Choroid plexus epithelial cell (primary cell): ENCODE results near the gene CRYM.
"Not testable (repeated sequence)": the region's sequence is repeated elsewhere in the genome, so short reads cannot be mapped to it uniquely, and the experiment has no call there.

Experiments used
- DNase-seq: peaks from one replicate; pipeline ENCODE4 v3.0.0-alpha.2; 2010; ENCODE audit warnings: low read depth
- H3K4me3 ChIP-seq: 2 replicates; pipeline ENCODE4 v1.5.1; 2011; ENCODE audit warnings: low read depth, mild to moderate bottlenecking, control low read depth, low read length, moderate library complexity
- CTCF ChIP-seq: conservative IDR thresholded peaks from 2 replicates; pipeline ENCODE4 v1.5.1; 2011; ENCODE audit warnings: low read depth, mild to moderate bottlenecking, control low read depth, inconsistent platforms, low read length, moderate library complexity

CRYM gene

DNA sequence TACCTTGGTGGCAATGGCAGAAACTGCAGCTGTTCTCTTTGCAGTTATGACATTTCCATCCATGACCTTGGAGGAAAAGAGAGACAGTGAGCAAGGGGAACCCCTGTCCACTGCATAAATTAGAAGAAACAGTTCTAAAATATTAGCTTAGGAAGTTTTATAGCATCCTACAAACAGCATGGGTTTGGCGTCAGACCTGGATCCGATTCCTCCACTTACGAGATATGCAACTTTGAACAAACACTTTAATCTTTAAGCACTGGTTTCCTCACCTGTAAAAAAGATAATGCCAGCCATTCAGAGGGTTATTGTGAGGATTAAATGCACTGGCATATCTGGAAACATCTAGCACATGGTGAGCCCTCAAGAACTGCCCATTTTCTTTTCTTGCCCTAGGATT lies 2.6 kb downstream of the CRYM start:
- no peak for DNase-seq
- no peak overlapping the region for H3K4me3 ChIP-seq
- no peak for TF ChIP-seq CTCF

DNA sequence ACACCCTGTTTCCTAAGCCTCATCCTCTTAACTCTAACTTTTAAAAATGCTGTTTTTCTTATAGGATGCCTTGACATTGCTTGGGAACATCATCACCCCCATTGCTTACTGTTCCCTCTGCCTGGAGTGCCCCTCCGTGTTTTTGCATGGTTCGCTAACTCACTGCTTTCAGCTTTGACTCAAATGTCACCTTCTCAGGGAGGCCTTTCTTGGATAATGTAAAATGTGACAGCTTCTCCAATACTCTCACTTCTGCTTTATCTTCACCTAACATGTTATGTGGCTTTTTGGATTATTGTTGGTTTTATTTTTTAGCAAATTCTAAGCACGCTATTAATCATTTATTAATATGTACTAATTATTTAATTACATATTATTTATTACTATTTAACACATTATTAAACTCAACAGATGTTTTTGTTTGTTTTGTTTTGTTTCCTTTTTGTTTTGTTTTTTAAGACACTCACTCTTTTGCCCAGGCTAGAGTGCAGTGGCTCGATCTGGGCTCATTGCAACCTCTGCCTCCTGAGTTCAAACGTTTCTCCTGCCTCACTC lies 3.8 kb downstream of the CRYM start:
- no peak for DNase-seq
- no peak overlapping the region for H3K4me3 ChIP-seq
- TF ChIP-seq CTCF = no peak

GRCh38 chr16:21272763-21273162 lies 5.3 kb downstream of the CRYM start:
- H3K4me3 ChIP-seq = not testable (repeated sequence)

GRCh38 chr16:21272253-21272652 lies 5.8 kb downstream of the CRYM start:
- no peak for DNase-seq
- no peak for TF ChIP-seq CTCF
- no peak overlapping the region for H3K4me3 ChIP-seq

More at GRCh38 chr16:21272763-21273162, 5.3 kb downstream of the CRYM start:
- DNase-seq = not testable (repeated sequence)

DNA sequence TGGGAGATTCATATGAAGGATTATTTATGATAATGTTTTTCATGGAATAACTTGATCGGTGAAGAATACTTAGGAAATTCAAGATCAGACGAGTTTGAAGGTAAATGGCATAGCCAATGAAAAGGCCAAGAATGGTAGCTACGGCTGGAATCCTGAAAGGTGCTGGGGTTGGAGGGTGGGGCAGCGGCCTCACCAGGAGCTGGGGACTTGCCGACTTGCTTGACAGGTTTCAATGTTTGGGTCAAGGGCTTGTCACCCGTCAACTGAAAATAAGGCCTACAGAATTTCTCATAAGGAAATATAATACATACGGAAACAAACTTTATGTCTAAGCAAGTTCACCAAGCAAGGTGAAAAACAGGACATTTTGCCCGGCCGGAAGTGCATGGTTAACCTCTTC lies 9.9 kb downstream of the CRYM start:
- no peak for DNase-seq
- no peak overlapping the region for H3K4me3 ChIP-seq

DNA sequence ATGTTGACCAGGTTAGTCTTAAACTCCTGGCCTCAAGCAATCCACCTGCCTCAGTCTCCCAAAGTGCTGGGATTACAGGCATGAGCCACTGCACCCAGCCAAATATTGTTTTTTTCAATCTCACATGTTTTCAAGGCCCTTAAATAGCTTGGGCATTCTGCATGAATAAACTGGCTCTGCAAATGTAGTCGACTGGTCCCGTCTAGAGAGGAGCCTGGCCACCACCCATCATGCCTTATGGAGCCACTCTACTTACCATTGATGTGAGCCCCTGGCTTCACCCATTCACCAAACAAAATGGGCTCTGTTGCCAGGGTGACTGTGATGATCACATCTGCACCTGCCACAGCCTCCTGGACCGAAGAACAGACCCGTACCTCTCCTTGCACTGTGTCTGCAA lies 10.8 kb downstream of the CRYM start:
- TF ChIP-seq CTCF = no peak

More for the DNA sequence above, 9.9 kb downstream of the CRYM start:
- TF ChIP-seq CTCF = no peak

GRCh38 chr16:21265104-21265837 lies 12.8 kb downstream of the CRYM start:
- no peak for TF ChIP-seq CTCF
- DNase-seq = no peak
- no peak overlapping the region for H3K4me3 ChIP-seq

More for the DNA sequence above, 10.8 kb downstream of the CRYM start:
- DNase-seq = no peak
- H3K4me3 ChIP-seq = no peak overlapping the region
